HepG2 (cell line): Measurements from ENCODE around the gene SIAH2. TPM values are rescaled to one million over a fixed set of nuclear protein-coding genes. Genes with fewer than 3 reads are reported as not detected.

Experiments used
- AGO1 ChIP-seq: fragments of 200-400 bp; formaldehyde crosslinking; IDR thresholded peaks from 2 replicates; pipeline ENCODE4 v1.6.1; 2017; ENCODE audit warnings: mild to moderate bottlenecking, low read depth, low read length, moderate library complexity; ENCODE audit not compliant: poor library complexity, severe bottlenecking
- ARID5B ChIP-seq: IDR thresholded peaks from 2 replicates; pipeline ENCODE4 v1.4.0; 2020; ENCODE audit warnings: mild to moderate bottlenecking, missing genetic modification reagents
- CC2D1A ChIP-seq: sonication (generic); formaldehyde crosslinking; IDR thresholded peaks from 2 replicates; pipeline ENCODE4 v1.8.1; 2023; ENCODE audit warnings: mild to moderate bottlenecking, missing genetic modification reagents
- CREB1 ChIP-seq, 2 experiments: fragments of 450-650 bp in 1 of 2; IDR thresholded peaks; 2 replicates each; pipeline ENCODE4 v1.6.1; 2016 to 2017; ENCODE audit warnings: control low read depth in 1 of 2, mild to moderate bottlenecking in 1 of 2, missing compliant biosample characterization in 1 of 2, missing genetic modification characterization in 1 of 2
- CTCF ChIP-seq: sonication (generic); formaldehyde crosslinking; IDR thresholded peaks from 2 replicates; pipeline ENCODE4 v1.5.0; 2020; ENCODE audit warnings: mild to moderate bottlenecking, missing genetic modification reagents, moderate library complexity
- ELF3 ChIP-seq: IDR thresholded peaks from 2 replicates; pipeline ENCODE4 v1.6.1; 2016; ENCODE audit warnings: missing genetic modification reagents, missing compliant biosample characterization
- ETV6 ChIP-seq: sonication (generic); formaldehyde crosslinking; conservative IDR thresholded peaks from 2 replicates; pipeline ENCODE4 v1.4.0; 2020; ENCODE audit warnings: missing genetic modification reagents
- FOXM1 ChIP-seq: sonication (generic); formaldehyde crosslinking; IDR thresholded peaks from 2 replicates; pipeline ENCODE4 v1.5.0; 2020; ENCODE audit warnings: missing genetic modification reagents
- GFI1 ChIP-seq: sonication (generic); formaldehyde crosslinking; IDR thresholded peaks from 2 replicates; pipeline ENCODE4 v1.5.0; 2020; ENCODE audit warnings: missing genetic modification reagents, mild to moderate bottlenecking, borderline replicate concordance
- MLX ChIP-seq: IDR thresholded peaks from 2 replicates; pipeline ENCODE4 v1.6.1; 2016
- MXD4 ChIP-seq: IDR thresholded peaks from 2 replicates; pipeline ENCODE4 v1.6.1; 2016; ENCODE audit warnings: mild to moderate bottlenecking, missing biosample characterization, missing genetic modification reagents
- PPARG ChIP-seq: conservative IDR thresholded peaks from 2 replicates; pipeline ENCODE4 v1.6.1; 2016; ENCODE audit warnings: missing biosample characterization, missing genetic modification reagents
- RXRB ChIP-seq: IDR thresholded peaks from 2 replicates; pipeline ENCODE4 v1.6.1; 2016; ENCODE audit warnings: borderline replicate concordance, missing genetic modification reagents, missing compliant biosample characterization
- STAG1 ChIP-seq: sonication (generic); formaldehyde crosslinking; IDR thresholded peaks from 2 replicates; pipeline ENCODE4 v1.4.0; 2020; ENCODE audit warnings: missing genetic modification reagents
- TCF7L2 ChIP-seq: IDR thresholded peaks from 2 replicates; pipeline ENCODE4 v1.6.1; 2011; ENCODE audit warnings: mild to moderate bottlenecking, low read depth, low read length, moderate library complexity
- YEATS2 ChIP-seq: sonication (generic); formaldehyde crosslinking; IDR thresholded peaks from 2 replicates; pipeline ENCODE4 v1.4.0; 2020; ENCODE audit warnings: missing genetic modification reagents, borderline replicate concordance
- ZMYM4 ChIP-seq: sonication (generic); formaldehyde crosslinking; IDR thresholded peaks from 2 replicates; pipeline ENCODE4 v1.8.1; 2023; ENCODE audit warnings: mild to moderate bottlenecking, missing genetic modification reagents
- ZNF10 ChIP-seq: sonication (generic); formaldehyde crosslinking; IDR thresholded peaks from 2 replicates; pipeline ENCODE4 v1.4.0; 2020; ENCODE audit warnings: mild to moderate bottlenecking, low read depth, missing genetic modification reagents, borderline replicate concordance
- ZNF772 ChIP-seq: sonication (generic); formaldehyde crosslinking; IDR thresholded peaks from 2 replicates; pipeline ENCODE4 v1.5.0; 2020; ENCODE audit warnings: mild to moderate bottlenecking, missing genetic modification reagents
- polyA plus RNA-seq, 8 experiments: library from polyadenylated mRNA; depleted of rRNA in 3 of 8; stranded (reverse) in 7 of 8; unstranded in 1 of 8; fragments of >200 nt; fragmentation: Illumina TruSeq in 4 of 8; extraction: Trizol in 4 of 8; gene quantifications; 2 replicates each; pipeline versions ENCODE4 v1.2.1 to v1.2.3, GENCODE V29; 2011 to 2016; ENCODE audit warnings: low read depth in 4 of 8, missing spikeins in 1 of 8, mixed read lengths in 1 of 8; ENCODE audit not compliant: insufficient read depth in 1 of 8
- total RNA-seq, 5 experiments: library from RNA; depleted of rRNA; stranded (reverse); fragments of >200 nt; fragmentation: Illumina TruSeq; extraction: Trizol; gene quantifications; 2 replicates each; pipeline ENCODE4 v1.2.3, GENCODE V29; 2016; ENCODE audit warnings: low read depth in 1 of 5

The SIAH2 gene
- total and polyA plus RNA-seq, 2 of the 13 experiments (the other 11 are each of a cell fraction or from before 2014, with no cell fraction given), result 71.8 to 117 TPM

- TF ChIP-seq CTCF, result peak; percentile 91
- no peak for TF ChIP-seq YEATS2 (CRISPR knock-in tag)
- TF ChIP-seq ARID5B (CRISPR knock-in tag), result peak; percentile 32
- TF ChIP-seq STAG1, result peak; percentile 96
- TF ChIP-seq MXD4 (CRISPR knock-in tag), result 0 out of 2 replicates have a peak, but pooled peaks have one; percentile 50
- TF ChIP-seq FOXM1 (CRISPR knock-in tag), result no peak
- TF ChIP-seq ELF3 (CRISPR knock-in tag), result peak; percentile 47; the same call in 1 of the 2 replicates
- 0 out of 2 replicates have a peak, but pooled peaks have one; percentile 20 for TF ChIP-seq PPARG (CRISPR knock-in tag)
- TF ChIP-seq GFI1 (CRISPR knock-in tag), result 0 out of 2 replicates have a peak, but pooled peaks have one; percentile 38
- TF ChIP-seq ZNF10 (CRISPR knock-in tag), result no peak
- no peak for TF ChIP-seq TCF7L2
- 0 out of 2 replicates have a peak, but pooled peaks have one; percentile 41 for TF ChIP-seq CC2D1A (CRISPR knock-in tag)
- no peak for TF ChIP-seq AGO1
- peak; percentile 24; the same call in 1 of the 2 replicates for TF ChIP-seq ZMYM4 (CRISPR knock-in tag)
- TF ChIP-seq ZNF772, result no peak
- no peak for TF ChIP-seq MLX
- TF ChIP-seq RXRB (CRISPR knock-in tag), result peak; percentile 28; the same call in 1 of the 2 replicates
- TF ChIP-seq CREB1 (IDR thresholded peaks at IDR 0.05), result no peak
- no peak for TF ChIP-seq CREB1 (CRISPR knock-in tag; IDR thresholded peaks at IDR 0.05)
- TF ChIP-seq ETV6, result no peak
Measured at GRCh38 chr3:150721285-150722130, 41.5 kb downstream of the SIAH2 start (continued).
